B cell (primary cell): ENCODE results near the gene TWF2. TPM values are rescaled to one million over a fixed set of nuclear protein-coding genes. Genes with fewer than 3 reads are reported as not detected.

Experiments used
- ATAC-seq: fragments of 200-7000 bp; cut with Tn5 transposase; one replicate; pipeline ENCODE4 v1.10.0; 2021; ENCODE audit warnings: low read depth, mild to moderate bottlenecking, moderate number of reproducible peaks, moderate library complexity
- CTCF ChIA-PET: fragments of 350-600 bp; sonication (Branson Sonifier 250); formaldehyde crosslinking; loops from one replicate; lab custom pipeline; 2021; ENCODE audit warnings: antibody characterized with exemption, inconsistent platforms; lab: Charles Lee
- POLR2A ChIA-PET: fragments of 350-600 bp; sonication (Branson Sonifier 250); formaldehyde crosslinking; loops from one replicate; lab custom pipeline; 2021; ENCODE audit warnings: antibody characterized with exemption; lab: Charles Lee
- DNase-seq: peaks from one replicate; pipeline ENCODE4 v3.0.0; 2013
- H2AFZ ChIP-seq: 2 replicates; pipeline ENCODE4 v1.6.1; 2012; ENCODE audit warnings: mild to moderate bottlenecking, low read depth, low read length; ENCODE audit not compliant: insufficient read depth, poor library complexity, severe bottlenecking
- H3K27ac ChIP-seq, 2 donors: 1 replicate in 1 of 2; 2 replicates in 1 of 2; pipeline ENCODE4 v1.5.1; 2012 to 2013; ENCODE audit warnings: low read length in 2 of 2, mild to moderate bottlenecking in 2 of 2, moderate library complexity in 1 of 2
- H3K27me3 ChIP-seq, 4 experiments: fragments of 200-600 bp in 1 of 4; sonication (generic) in 1 of 4; replicated peaks in 1 of 4; 1 replicate in 2 of 4; 2 replicates in 2 of 4; pipeline versions ENCODE4 v1.6.1 to v1.7.0; 2013 to 2016; ENCODE audit warnings: low read length in 3 of 4, mild to moderate bottlenecking in 2 of 4, mixed read lengths in 1 of 4, moderate library complexity in 1 of 4; ENCODE audit not compliant: insufficient read depth in 4 of 4, control insufficient read depth in 3 of 4; ENCODE audit errors: control extremely low read depth in 1 of 4
- H3K36me3 ChIP-seq, 2 experiments: replicated peaks in 1 of 2; 1 replicate in 1 of 2; 2 replicates in 1 of 2; pipeline versions ENCODE4 v1.6.1 to v1.7.1; 2013; ENCODE audit warnings: low read length in 1 of 2; ENCODE audit not compliant: insufficient read depth in 2 of 2, control insufficient read depth in 1 of 2; ENCODE audit errors: control extremely low read depth in 1 of 2, extremely low read depth in 1 of 2
- H3K4me1 ChIP-seq, 2 donors: fragments of 200-600 bp in 1 of 2; sonication (generic) in 1 of 2; 1 replicate in 1 of 2; 2 replicates in 1 of 2; pipeline versions ENCODE4 v1.5.1 to v1.6.1; 2013 to 2017; ENCODE audit warnings: low read length in 2 of 2; ENCODE audit not compliant: control insufficient read depth in 2 of 2, insufficient read depth in 2 of 2
- H3K4me2 ChIP-seq: replicated peaks from 2 replicates; pipeline ENCODE3; 2012; ENCODE audit warnings: mild to moderate bottlenecking, low read depth, low read length; ENCODE audit not compliant: poor library complexity, severe bottlenecking
- H3K4me3 ChIP-seq, 5 experiments: fragments of 200-600 bp in 1 of 5; sonication (generic) in 1 of 5; 1 replicate in 3 of 5; 2 replicates in 2 of 5; pipeline versions ENCODE4 v1.5.1 to v1.7.0; 2011 to 2016; ENCODE audit warnings: low read length in 4 of 5, mild to moderate bottlenecking in 4 of 5, low read depth in 2 of 5, control low read depth in 1 of 5, moderate library complexity in 1 of 5; ENCODE audit not compliant: insufficient read depth in 1 of 5; ENCODE audit errors: control extremely low read depth in 1 of 5, extremely low read depth in 1 of 5
- H3K79me2 ChIP-seq: fragments of 200-600 bp; sonication (generic); one replicate; pipeline ENCODE4 v1.6.0; 2016; ENCODE audit warnings: low read length; ENCODE audit not compliant: control insufficient read depth, insufficient read depth
- H3K9ac ChIP-seq: fragments of 200-600 bp; sonication (generic); 2 replicates; pipeline ENCODE4 v1.6.1; 2017; ENCODE audit warnings: mild to moderate bottlenecking, low read length, moderate library complexity
- H3K9me3 ChIP-seq, 3 donors: one replicate each; pipeline versions ENCODE4 v1.6.1 to v1.7.1; 2013; ENCODE audit warnings: low read length in 2 of 3; ENCODE audit not compliant: control insufficient read depth in 2 of 3, insufficient read depth in 1 of 3; ENCODE audit errors: control extremely low read depth in 1 of 3
- H4K20me1 ChIP-seq: 2 replicates; pipeline ENCODE4 v1.6.0; 2012; ENCODE audit warnings: mild to moderate bottlenecking, low read length; ENCODE audit not compliant: insufficient read depth, control insufficient read depth, poor library complexity, severe bottlenecking
- H3K27ac Mint-ChIP-seq: one replicate; pipeline ENCODE4 v1.8.0; 2021; ENCODE audit warnings: mixed read lengths
- H3K27me3 Mint-ChIP-seq: one replicate; pipeline ENCODE4 v1.8.0; 2021; ENCODE audit warnings: mixed read lengths
- H3K4me1 Mint-ChIP-seq: one replicate; pipeline ENCODE4 v1.8.0; 2021; ENCODE audit warnings: mixed read lengths
- H3K4me3 Mint-ChIP-seq: one replicate; pipeline ENCODE4 v1.8.0; 2021; ENCODE audit warnings: mixed read lengths
- H3K9me3 Mint-ChIP-seq: one replicate; pipeline ENCODE4 v1.8.0; 2022; ENCODE audit warnings: mixed read lengths; ENCODE audit not compliant: insufficient read depth
- CTCF ChIP-seq: fragments of 200-600 bp; IDR thresholded peaks from one replicate; pipeline ENCODE4 v1.8.0; 2022; ENCODE audit warnings: antibody characterized with exemption, mild to moderate bottlenecking
- EZH2 ChIP-seq: IDR thresholded peaks from 2 replicates; pipeline ENCODE4 v1.6.1; 2012; ENCODE audit warnings: borderline replicate concordance, low read depth, mild to moderate bottlenecking, moderate library complexity, low read length; ENCODE audit not compliant: insufficient read depth, poor library complexity, severe bottlenecking
- WGBS: methylation state at CpG from one replicate; pipeline ENCODE4 v1.1.5; 2013; ENCODE audit warnings: missing lambda C conversion rate; ENCODE audit not compliant: insufficient coverage; 5-methylcytosine and 5-hydroxymethylcytosine counted together
- intact Hi-C: fragments of 100-400 bp; cut with micrococcal nuclease; formaldehyde crosslinking; loops from one replicate; pipeline ENCODE4 v1.10.0; 2022
- polyA plus RNA-seq: library from polyadenylated mRNA; depleted of rRNA; stranded (reverse); fragments of >200 nt; gene quantifications from 2 replicates; pipeline ENCODE4 v1.2.3, GENCODE V29; 2012
- total RNA-seq, 2 donors: library from RNA; stranded (reverse); fragments of 120-200 nt in 1 of 2; gene quantifications; 1 replicate in 1 of 2; 2 replicates in 1 of 2; pipeline versions ENCODE4 v1.2.3 to v1.2.4, GENCODE V29; 2013 to 2022

TWF2 gene
- total and polyA plus RNA-seq, 2 donors (not counting 1 experiment from before 2014, with no cell fraction given) = 60.3 to 88.2 TPM

GRCh38 chr3:52230461-52230860 lies 8.5 kb downstream of the TWF2 start:
- Histone ChIP-seq H3K9ac (no peak overlapping the region), H4K20me1 (peaks cover 50% of the 10 kb centered on the region), H3K4me1 (peaks cover 26 to 46% of the 10 kb centered on the region in 2 donors), H2AFZ (no peak overlapping the region), H3K4me3 (no peak overlapping the region), H3K27ac (no peak overlapping the region), H3K36me3 (peaks cover 7 to 74% of the 10 kb centered on the region in 2 experiments), H3K27me3 (no peaks in the 10 kb centered on the region), H3K79me2 (peaks cover 61% of the 10 kb centered on the region), H3K9me3 (no peaks in the 10 kb centered on the region), H3K4me2 (no peak overlapping the region)
- H3K4me3 Mint-ChIP-seq = no peak overlapping the region
- H3K27ac Mint-ChIP-seq = peak overlapping the region; percentile 50
- no peak for TF ChIP-seq EZH2
- no peak for TF ChIP-seq CTCF
- H3K27me3 Mint-ChIP-seq = no peaks in the 10 kb centered on the region
- WGBS = 100% methylated on average over 6 of the region's 6 CpGs
- H3K4me1 Mint-ChIP-seq = peaks cover 50% of the 10 kb centered on the region
- intact Hi-C loops = no loop called here
- ATAC-seq (no peak), DNase-seq (peak; percentile 16)
- CTCF ChIA-PET = interaction anchor here (0.9 to 18.5 kb wide), 11 partner anchors 8 to 218 kb away, joined by 3 to 237 read pairs (median 9); partner anchors contain the start of genes TLR9 and WDR82
- POLR2A ChIA-PET = interaction anchor here (0.6 to 2.7 kb wide), 4 partner anchors 10 to 111 kb away, joined by 5 to 16 read pairs (median 11); partner anchors contain the start of gene WDR82
- H3K9me3 Mint-ChIP-seq = no peaks in the 10 kb centered on the region

GRCh38 chr3:52229656-52230055 lies 9.3 kb downstream of the TWF2 start:
- Histone ChIP-seq H4K20me1 (peaks cover 42% of the 10 kb centered on the region), H3K27ac (no peak overlapping the region), H3K4me1 (peaks cover 27 to 50% of the 10 kb centered on the region in 2 donors), H3K4me3 (no peak overlapping the region), H3K27me3 (no peaks in the 10 kb centered on the region), H3K4me2 (no peak overlapping the region), H3K36me3 (peaks cover 3 to 66% of the 10 kb centered on the region in 2 experiments), H3K9me3 (no peaks in the 10 kb centered on the region), H3K79me2 (peaks cover 55% of the 10 kb centered on the region), H2AFZ (no peak overlapping the region), H3K9ac (no peak overlapping the region)
- DNase-seq (no peak), ATAC-seq (no peak)
- no peaks in the 10 kb centered on the region for H3K9me3 Mint-ChIP-seq
- H3K4me1 Mint-ChIP-seq = peaks cover 52% of the 10 kb centered on the region
- H3K27ac Mint-ChIP-seq = no peak overlapping the region
- ChIA-PET POLR2A (interaction anchor here (2.7 kb wide), 1 partner anchor 9 kb away, joined by 9 read pairs; no protein-coding TSS in a partner anchor), CTCF (interaction anchor here (1.4 to 18.5 kb wide), 6 partner anchors 8 to 109 kb away, joined by 7 to 237 read pairs (median 21); partner anchors contain the start of genes TLR9 and WDR82)
- H3K4me3 Mint-ChIP-seq = no peak overlapping the region
- WGBS = 94% methylated on average over 11 of the region's 13 CpGs
- no peaks in the 10 kb centered on the region for H3K27me3 Mint-ChIP-seq
- intact Hi-C loops = loop anchor here (5.0 to 10.0 kb wide), 2 partner anchors 175 to 228 kb away; partner anchors contain the start of genes DUSP7 and NISCH
- TF ChIP-seq EZH2 (no peak), CTCF (no peak)
